NB4 (cell line): ENCODE data around the gene VWA3A.
A peak's percentile ranks its signal among the peaks of the same experiment; 100 is the strongest.

Source experiments
- CTCF ChIP-seq: IDR thresholded peaks from one replicate; pipeline ENCODE4 v1.5.1; 2012; ENCODE audit warnings: low read depth, low read length
- MAX ChIP-seq: IDR thresholded peaks from 2 replicates; pipeline ENCODE4 v1.6.1; 2011; ENCODE audit warnings: low read depth, low read length
- POLR2A ChIP-seq: IDR thresholded peaks from 2 replicates; pipeline ENCODE4 v1.6.1; 2011; ENCODE audit warnings: mild to moderate bottlenecking; ENCODE audit not compliant: insufficient read length; ENCODE audit errors: extremely low read depth

- TF ChIP-seq CTCF (peak; percentile 67), POLR2A (no peak), MAX (no peak; the same call in 1 of the 2 replicates)
Measured at GRCh38 chr16:22123146-22123545, 30.8 kb downstream of the VWA3A start.
